ENCODE data around the gene GRIP1.

Gene GRIP1

DNA sequence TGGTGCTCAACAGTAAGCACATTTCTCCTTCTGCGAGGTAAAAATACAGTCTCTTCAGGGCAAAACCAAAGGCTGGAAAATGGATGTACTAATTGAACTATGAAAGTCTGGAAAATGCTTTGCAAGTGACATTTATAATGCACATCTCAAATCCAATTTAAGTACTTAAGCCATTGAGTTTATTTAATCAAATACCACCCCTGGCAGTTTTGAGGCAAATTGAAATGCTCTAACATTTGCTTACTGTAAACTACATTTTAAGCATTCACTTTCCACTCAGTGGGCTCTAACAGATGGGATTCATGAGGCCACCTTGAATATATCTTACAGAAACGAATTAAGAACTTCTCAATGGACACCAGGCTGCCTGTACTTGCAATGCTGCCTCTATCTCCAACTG is 306.9 kb downstream of the GRIP1 start:
- DNase-seq: no peak

DNA sequence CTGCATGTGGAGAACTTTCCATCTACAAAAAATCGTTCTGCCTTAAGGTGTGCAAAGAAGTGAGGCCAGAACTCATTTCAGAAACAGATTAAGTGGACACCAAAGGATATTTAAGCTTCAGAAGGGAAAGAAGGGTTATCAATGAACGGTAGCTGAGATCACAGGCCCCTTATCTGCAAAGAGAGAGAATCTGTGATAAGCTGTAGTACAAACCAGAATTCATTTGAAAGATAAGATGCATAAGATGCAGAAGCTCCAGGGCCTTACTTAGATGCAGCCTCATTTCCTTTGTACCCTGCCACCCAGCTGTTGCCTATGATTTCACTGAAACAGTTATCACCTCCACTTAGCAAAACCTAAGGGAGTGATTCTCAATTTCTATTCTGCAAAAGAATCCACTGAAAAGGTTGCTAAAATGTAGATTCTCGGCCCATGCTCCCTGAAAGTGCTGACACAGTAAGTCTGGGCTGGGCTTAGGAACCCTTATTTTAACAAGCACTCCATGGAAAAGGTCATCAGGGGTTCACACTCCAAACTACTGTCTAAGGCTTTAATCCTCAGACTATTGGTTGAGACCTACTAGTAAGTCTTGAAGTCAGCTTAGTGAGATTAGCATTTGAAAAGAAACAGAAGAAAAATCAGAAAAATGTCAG is 311.7 kb downstream of the GRIP1 start:
- no peak for DNase-seq

- DNase-seq: no peak
Observed at GRCh38 chr12:66365718-66366490, 313.0 kb downstream of the GRIP1 start.

GRCh38 chr12:66361703-66362102 is 317.2 kb downstream of the GRIP1 start:
- DNase-seq: no peak

DNA sequence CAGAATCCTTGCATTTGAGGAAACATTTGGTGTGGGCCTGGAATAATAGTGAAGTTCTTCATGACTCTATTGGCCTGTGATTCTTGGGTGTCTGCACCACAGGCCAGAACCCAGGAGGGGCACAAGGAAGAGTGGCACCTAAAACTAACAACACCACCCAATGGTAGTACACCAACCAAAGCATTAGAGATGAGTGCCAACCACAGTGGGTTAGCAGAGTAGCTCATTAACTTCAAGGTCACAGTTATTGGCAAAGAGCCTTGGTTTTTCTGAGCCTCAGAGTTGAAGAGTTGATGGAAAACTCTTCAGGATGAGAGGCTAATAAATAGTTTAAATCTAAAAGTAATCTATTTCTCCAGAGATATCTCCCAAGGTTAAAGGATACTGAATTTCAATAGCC is 319.6 kb downstream of the GRIP1 start:
- no peak for DNase-seq

DNA sequence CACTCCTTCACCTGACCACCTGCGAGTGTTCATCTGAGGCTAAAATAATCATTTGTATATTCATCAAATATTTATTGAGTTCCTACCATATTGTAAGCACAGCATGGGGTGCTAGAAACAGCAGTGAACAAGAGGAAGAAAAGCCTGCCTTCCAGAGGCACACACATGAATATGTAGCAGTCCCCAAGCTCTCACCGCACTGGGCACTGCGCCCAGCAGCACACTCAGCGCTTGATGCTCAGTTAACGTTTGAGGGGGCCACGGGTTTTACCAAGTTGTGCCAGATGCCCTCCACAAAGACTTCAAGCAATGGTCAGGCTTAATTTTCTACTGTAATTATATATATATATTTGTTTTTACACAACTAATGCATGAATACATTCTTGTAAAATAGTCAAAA is 324.6 kb downstream of the GRIP1 start:
- no peak for DNase-seq

DNA sequence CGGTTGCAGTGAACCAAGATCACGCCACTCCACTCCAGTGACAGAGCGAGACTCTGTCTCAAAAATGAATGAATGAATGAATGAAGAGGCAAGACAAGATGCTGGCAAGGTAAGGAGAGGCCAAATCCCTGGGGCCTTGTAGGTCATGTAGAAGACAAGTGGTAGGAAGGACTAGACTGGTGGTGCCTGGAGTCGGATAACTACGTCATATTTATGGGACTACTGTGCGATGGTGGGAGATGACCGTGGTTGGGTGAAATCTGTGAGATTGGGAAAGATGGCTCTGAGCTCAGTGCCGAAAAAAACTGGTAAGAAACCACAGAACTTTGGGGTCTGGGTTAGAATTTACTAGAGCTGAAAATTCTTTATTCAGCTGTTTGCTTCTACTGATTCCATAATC is 326.0 kb downstream of the GRIP1 start:
- no peak for DNase-seq

GRCh38 chr12:66352197-66352596 is 326.7 kb downstream of the GRIP1 start:
- DNase-seq: no peak

DNA sequence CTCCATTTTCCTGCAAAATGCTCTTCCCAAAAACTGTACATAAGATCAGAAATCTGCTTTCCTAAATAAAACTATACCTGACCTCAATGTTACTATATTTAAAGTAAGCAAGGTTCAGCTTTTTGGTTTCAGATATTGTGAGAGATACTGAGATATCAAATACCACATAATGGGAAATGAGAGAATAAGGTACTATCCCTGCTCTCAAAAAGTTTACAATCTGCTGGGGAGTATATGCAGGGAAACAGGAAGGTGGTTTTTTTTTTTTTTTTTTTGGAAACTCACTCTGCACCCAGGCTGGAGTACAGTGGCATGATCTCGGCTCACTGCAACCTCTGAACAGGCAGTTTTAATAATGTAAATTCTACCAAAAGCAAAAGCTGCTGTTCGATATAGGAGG is 327.6 kb downstream of the GRIP1 start:
- no peak for DNase-seq

GRCh38 chr12:66345956-66346355 is 332.9 kb downstream of the GRIP1 start:
- no peak for DNase-seq

- no peak for DNase-seq
Observed at GRCh38 chr12:66345212-66345611, 333.7 kb downstream of the GRIP1 start.

DNA sequence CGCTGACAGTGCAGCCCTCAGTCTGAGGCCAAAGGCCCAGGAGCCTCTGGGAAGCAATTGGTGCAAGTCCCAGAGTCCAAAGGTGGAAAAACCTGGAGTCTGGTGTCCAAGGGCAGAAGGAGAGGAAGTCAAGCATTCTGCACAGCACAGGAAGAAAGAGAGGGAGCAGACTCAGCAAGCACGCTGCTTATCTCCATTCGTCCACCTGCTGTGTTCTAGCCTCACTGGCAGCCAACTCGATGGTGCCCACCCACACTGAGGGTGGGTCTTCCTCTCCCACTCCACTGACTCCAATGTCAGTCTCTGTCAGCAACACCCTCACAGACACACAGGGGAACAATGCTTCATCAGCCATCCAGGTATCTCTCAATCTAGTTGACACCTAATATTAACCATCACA is 337.8 kb downstream of the GRIP1 start:
- no peak for DNase-seq

- DNase-seq: no peak
Observed at GRCh38 chr12:66340131-66340530, 338.7 kb downstream of the GRIP1 start.

DNA sequence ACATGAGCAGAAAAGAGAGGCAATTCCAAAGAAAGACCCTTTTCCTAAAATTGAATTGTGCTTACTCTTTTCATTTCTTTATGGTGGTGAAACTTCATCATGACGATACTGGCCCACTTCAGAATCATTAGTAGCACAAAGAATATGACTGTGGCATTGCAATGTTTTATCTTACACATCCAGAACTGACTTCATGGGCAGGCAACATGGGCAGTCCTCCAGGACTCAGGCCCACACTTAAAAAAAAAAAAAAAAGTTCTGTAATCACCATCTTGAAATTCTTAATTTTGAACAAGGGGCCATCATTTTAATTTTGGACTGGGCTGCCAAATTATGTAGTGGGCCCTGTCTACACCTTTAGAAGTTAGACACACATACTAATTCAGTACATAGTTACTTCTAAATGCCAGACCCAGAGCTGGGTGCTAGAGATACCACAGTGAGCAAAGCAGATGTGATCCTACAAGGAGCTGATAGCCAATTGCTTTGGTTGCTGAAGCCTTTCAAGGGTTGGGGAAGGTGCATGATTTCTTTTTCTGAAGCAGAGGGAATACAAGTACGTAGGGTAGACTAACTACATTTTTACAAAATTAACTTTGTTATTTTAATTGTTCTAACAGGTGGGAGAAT is 341.4 kb downstream of the GRIP1 start:
- no peak for DNase-seq

- no peak for DNase-seq
Observed at GRCh38 chr12:66335746-66336145, 343.1 kb downstream of the GRIP1 start.

DNA sequence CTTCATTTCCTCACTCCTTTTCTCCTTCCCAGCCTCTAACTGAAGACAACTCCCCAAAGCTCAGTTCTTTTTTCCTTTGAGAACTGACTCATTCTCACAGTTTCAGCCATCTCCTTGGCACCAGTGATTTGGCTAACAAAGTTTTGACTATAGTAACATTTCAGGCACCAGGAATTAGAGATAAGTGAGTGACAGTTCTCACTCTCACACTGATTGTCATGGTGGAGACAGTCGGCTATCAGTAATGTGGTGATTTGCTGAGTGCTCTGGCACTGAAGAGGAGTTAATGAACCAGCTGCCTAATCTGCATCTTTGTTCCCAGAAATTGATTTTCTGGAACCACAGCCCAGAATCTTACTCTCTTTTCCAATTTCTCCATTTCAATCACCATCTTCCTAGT is 347.1 kb downstream of the GRIP1 start:
- no peak for DNase-seq

DNA sequence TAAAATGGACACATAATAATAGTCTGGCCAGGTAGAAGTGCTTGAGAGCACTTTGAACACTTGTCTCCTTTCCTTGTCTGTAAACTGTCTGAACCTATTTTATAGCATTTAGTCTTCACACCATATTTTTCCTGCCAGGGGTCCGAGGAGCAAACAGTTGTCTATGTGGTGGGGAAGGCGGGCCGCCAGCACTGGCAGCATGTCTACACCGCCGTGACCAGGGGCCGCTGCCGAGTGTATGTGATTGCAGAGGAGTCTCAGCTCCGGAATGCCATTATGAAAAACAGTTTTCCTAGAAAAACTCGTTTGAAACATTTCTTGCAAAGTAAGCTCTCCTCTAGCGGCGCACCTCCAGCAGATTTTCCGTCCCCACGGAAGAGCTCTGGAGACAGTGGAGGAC is 347.9 kb downstream of the GRIP1 start:
- no peak for DNase-seq

GRCh38 chr12:66329941-66330340 is 348.9 kb downstream of the GRIP1 start:
- DNase-seq: no peak

GRCh38 chr12:66323017-66323416 is 355.9 kb downstream of the GRIP1 start:
- DNase-seq: no peak

DNA sequence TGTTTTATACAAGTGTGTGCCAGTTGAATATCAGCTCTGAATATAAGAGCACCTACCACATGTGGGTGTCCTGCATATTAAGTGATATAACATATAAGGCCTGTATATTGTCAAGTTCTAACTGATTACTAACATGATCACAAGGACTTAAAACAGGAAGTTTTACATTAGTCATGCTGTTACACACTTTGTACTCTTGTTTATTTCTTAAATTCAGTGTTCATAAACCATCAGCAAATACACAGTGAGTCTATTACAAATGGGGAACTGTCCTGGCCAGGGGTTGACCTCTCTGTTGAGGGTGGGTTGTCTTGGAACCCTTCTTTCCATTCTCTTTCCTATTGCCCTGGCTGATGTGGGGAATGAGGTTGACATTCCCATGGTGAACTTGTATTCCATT is 357.4 kb downstream of the GRIP1 start:
- no peak for DNase-seq

GRCh38 chr12:66320996-66321395 is 357.9 kb downstream of the GRIP1 start:
- DNase-seq: no peak

DNA sequence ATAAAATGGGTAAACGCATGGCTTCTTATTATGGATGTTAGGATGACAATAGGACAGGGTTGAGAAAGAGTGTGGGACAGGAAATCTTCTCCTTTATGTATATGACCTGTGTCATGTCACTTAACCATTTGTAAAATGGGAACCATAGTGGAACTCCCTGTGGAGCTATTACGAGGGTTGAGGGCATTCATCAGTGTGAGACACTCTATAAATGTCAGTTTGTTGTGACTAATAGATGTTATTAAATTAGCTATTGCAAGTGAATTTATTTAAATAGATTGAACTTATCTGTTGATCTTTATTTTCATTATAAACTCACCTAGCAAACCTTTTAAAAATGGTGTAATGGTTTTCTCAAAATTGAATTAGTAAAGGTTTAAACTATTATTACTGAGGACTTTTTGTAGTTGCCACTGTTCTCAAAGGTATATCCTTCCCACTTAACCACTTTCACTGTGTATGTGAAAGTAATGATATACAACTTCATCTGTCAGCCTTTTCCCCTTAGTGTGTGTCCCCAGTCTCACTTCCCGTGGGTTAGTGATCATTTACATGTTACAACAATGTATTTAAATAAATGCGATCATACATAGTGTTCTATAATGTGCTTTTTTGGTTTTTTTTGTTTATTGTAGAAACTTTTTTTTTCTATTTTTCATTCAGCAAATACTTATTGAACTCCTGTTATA is 359.5 kb downstream of the GRIP1 start:
- no peak for DNase-seq

DNA sequence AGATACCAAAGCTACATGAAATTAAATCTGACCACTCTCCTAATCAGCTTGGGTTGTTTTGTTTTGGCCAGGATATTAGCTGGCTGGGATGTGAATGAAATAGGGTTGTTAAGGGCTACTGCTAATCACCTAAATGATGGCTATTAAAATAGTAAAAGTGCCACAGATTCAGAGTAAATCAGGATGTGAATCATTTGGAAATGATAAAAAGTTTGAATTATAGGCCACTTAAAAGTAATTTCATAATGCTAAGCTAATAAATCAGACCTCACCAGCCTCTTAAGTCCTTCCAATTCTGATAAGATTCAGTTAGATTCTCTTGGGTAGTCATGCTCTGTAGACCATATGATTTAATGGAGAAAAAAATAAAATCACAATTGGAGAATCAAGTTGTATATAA is 364.6 kb downstream of the GRIP1 start:
- DNase-seq: no peak

DNA sequence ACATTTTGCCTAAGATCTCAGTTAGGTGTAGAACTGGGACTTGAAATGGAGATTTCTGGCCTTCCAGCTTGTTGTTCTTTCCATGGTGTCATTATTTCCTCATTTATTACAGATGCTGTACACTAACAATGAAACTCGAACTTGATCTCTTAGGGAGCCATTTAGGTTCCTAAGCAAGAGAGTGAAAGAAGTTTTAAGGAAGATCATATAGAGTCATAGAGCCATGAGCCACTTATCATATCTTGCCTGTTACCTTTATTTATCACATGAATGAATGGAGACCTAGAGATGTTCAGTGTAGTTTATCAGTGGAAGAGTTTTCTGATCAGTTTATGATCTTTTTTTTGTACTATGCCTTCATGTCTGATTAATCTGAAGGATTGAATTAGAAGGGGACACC is 366.7 kb downstream of the GRIP1 start:
- no peak for DNase-seq
